Measurements from ENCODE around the gene SBNO2. TPM values are rescaled to one million over a fixed set of nuclear protein-coding genes. Genes with fewer than 3 reads are reported as not detected.

The SBNO2 gene
- total and polyA plus RNA-seq, 2 of the 4 experiments (the other 2 are of a cell fraction), result 13.4 to 40.5 TPM

- H3K23ac ChIP-seq (ENCODE audit: low read depth, low read length), result no peak overlapping the region
- no peak overlapping the region for H4K8ac ChIP-seq (ENCODE audit: low read depth in 2 of 2, low read length in 2 of 2)
- no peaks in the 10 kb centered on the region for H3K4me1 ChIP-seq (ENCODE audit: control insufficient read depth, insufficient read depth, low read length)
- DNase-seq (no peak), ATAC-seq (ENCODE audit: low read depth) (no peak)
- H3K9me3 ChIP-seq (ENCODE audit: control insufficient read depth, insufficient read depth, low read length), result no peaks in the 10 kb centered on the region
- 99% methylated on average over 24 of the region's 33 CpGs; no CpG with 5 or more reads in 1 of the 2 experiments for WGBS, 2 experiments (ENCODE audit: extremely low coverage in 2 of 2, insufficient read length in 1 of 2)
- H2BK5ac ChIP-seq (ENCODE audit: low read depth, low read length, poor library complexity, severe bottlenecking), result no peak overlapping the region
- no peak overlapping the region for H2AK5ac ChIP-seq (ENCODE audit: low read depth, low read length)
- no peak overlapping the region for H2BK15ac ChIP-seq (ENCODE audit: low read depth, low read length)
- H3K4ac ChIP-seq (ENCODE audit: low read depth, low read length), result no peak overlapping the region
- H3K4me2 ChIP-seq (ENCODE audit: low read depth, low read length), result no peak overlapping the region
- in situ Hi-C loops (cut with MboI; ENCODE audit: low sequenced_read_pairs) (no loop called here), dilution Hi-C loops (cut with HindIII; ENCODE audit: low sequenced_read_pairs, unreplicated experiment) (no loop called here), intact Hi-C loops (cut with micrococcal nuclease) (no loop called here)
- H2BK20ac ChIP-seq (ENCODE audit: low read depth, low read length), result no peak overlapping the region
- no peak overlapping the region for H3K56ac ChIP-seq (ENCODE audit: extremely low read depth, insufficient read depth, low read length)
- ChIA-PET CTCF (no interaction called here), POLR2A (ENCODE audit: unreplicated experiment) (no interaction called here)
- no peaks in the 10 kb centered on the region for H3K9me1 ChIP-seq (ENCODE audit: insufficient read depth, low read length)
- no peak overlapping the region for H4K5ac ChIP-seq (ENCODE audit: low read depth, low read length)
- peaks cover 54% of the 10 kb centered on the region for H3K36me3 ChIP-seq (ENCODE audit: control insufficient read depth, insufficient read depth, low read length)
- H4K20me1 ChIP-seq (ENCODE audit: insufficient read depth, low read length), result peaks cover 15% of the 10 kb centered on the region
- H3K14ac ChIP-seq (replicated peaks; ENCODE audit: low read depth, low read length), result no peak overlapping the region
- no peak overlapping the region for H4K91ac ChIP-seq (ENCODE audit: insufficient read depth, low read depth, low read length)
- TF ChIP-seq CHD1 (IDR thresholded peaks at IDR 0.05; ENCODE audit: low read depth, low read length) (no peak), RCOR1 (IDR thresholded peaks at IDR 0.05; ENCODE audit: insufficient replicate concordance, low read length) (no peak), RAD21 (IDR thresholded peaks at IDR 0.05; ENCODE audit: low read length) (no peak), MAZ (IDR thresholded peaks at IDR 0.05; ENCODE audit: borderline replicate concordance, low read depth, low read length) (no peak), NFE2L2 (IDR thresholded peaks at IDR 0.05; ENCODE audit: low read depth, low read length) (no peak)
- no peak overlapping the region for H3K9ac ChIP-seq (ENCODE audit: low read depth, low read length)
- H3K27ac ChIP-seq (ENCODE audit: insufficient read depth, low read length), result no peak overlapping the region
- no peak overlapping the region for H3K4me3 ChIP-seq (ENCODE audit: insufficient read depth, low read depth, low read length)
- peaks cover 15 to 36% of the 10 kb centered on the region in 2 experiments for H3K79me1 ChIP-seq (ENCODE audit: low read depth in 1 of 2, low read length in 2 of 2)
- no peaks in the 10 kb centered on the region for H3K27me3 ChIP-seq (ENCODE audit: control insufficient read depth, insufficient read depth, low read length)
- no peak overlapping the region for H3K18ac ChIP-seq (ENCODE audit: low read depth, low read length)
- no peak overlapping the region for H2BK120ac ChIP-seq (ENCODE audit: low read depth, low read length)
- H2AFZ ChIP-seq (replicated peaks; ENCODE audit: low read length, poor library complexity), result no peak overlapping the region
- H2AK9ac ChIP-seq (replicated peaks; ENCODE audit: low read depth, low read length, poor library complexity), result no peak overlapping the region
- BruUV-seq (replicated peaks), result no TSS peak
Measured at GRCh38 chr19:1143828-1144399, 30.2 kb downstream of the SBNO2 start.

Measured in IMR-90 (cell line).